Large intestine (tissue), 3 donors: Measurements from ENCODE around the gene PHF1. TPM values are rescaled to one million over a fixed set of nuclear protein-coding genes. Genes with fewer than 3 reads are reported as not detected.

Source experiments
- DNase-seq, 2 donors: peaks; one replicate each; pipeline versions ENCODE4 v3.0.0 to v3.0.0-alpha.2; 2013
- H3K27ac ChIP-seq: one replicate; pipeline ENCODE4 v1.5.1; 2013; ENCODE audit warnings: low read length
- H3K27me3 ChIP-seq: 2 replicates; pipeline ENCODE4 v1.6.1; 2013; ENCODE audit warnings: low read length; ENCODE audit not compliant: control insufficient read depth, insufficient read depth
- H3K36me3 ChIP-seq: 2 replicates; pipeline ENCODE4 v1.6.1; 2013; ENCODE audit warnings: low read length; ENCODE audit not compliant: control insufficient read depth, insufficient read depth
- H3K4me1 ChIP-seq: one replicate; pipeline ENCODE4 v1.6.1; 2013; ENCODE audit warnings: low read length; ENCODE audit not compliant: control insufficient read depth, insufficient read depth
- H3K4me3 ChIP-seq: one replicate; pipeline ENCODE4 v1.5.1; 2013; ENCODE audit warnings: low read length
- H3K9me3 ChIP-seq: one replicate; pipeline ENCODE4 v1.6.1; 2013; ENCODE audit warnings: mild to moderate bottlenecking, low read depth, low read length, moderate library complexity; ENCODE audit not compliant: control insufficient read depth
- WGBS: methylation state at CpG from one replicate; pipeline ENCODE4 v1.1.5; 2013; ENCODE audit warnings: low lambda C conversion rate; ENCODE audit not compliant: insufficient coverage; 5-methylcytosine and 5-hydroxymethylcytosine counted together
- polyA plus RNA-seq: library from polyadenylated mRNA; unstranded; fragments of 120-200 nt; gene quantifications from one replicate; pipeline ENCODE4 v1.2.1, GENCODE V29; 2013

PHF1 gene
- polyA plus RNA-seq, 1 donor: 50.1 TPM

DNA sequence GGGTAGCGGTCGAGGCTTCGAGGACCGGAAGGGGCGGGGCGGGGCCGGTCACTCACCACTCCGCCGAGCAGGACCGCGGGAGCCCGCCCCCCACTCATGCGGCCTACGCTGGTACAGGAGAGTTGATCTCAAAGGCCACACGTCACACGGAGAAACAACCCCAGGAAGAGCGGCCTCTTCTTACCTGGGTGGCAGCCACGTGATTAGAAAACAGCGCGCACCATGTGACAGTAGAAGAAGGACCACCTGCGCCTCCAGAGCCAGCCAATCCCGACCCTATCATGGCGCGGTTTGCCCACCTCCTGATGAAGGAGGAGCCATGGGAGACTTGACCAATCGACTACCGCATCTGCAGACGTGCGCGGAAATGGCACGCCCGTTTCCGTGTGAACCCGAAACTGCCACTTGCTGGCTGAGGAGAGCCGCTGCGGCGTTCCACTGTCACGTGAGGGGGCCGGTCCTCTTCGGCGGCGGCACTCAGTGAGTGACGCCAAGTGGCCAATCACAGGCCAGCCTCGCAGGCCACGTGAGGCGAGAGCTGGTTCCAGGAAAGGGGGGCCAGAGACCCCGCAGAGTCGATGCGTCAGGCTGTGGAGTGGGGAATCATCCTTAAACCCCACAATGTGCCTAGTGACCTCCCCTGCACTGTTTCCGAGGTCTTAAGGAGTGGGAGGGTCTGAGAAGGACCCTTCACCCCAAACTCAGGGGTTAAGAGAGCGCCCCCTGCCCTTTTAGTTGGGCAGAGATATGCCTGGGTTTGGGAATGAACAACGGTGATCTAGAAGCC, 7.3 kb downstream of the PHF1 start, which contains the start of gene CUTA:
CUTA (minus strand) TSS at position 205 of the 787 bp plus-strand sequence; CDS start at position 98, 107 bp downstream.
- H3K36me3 ChIP-seq: peaks cover 30% of the 10 kb centered on the region
- DNase-seq: peak; percentile 100
- no peaks in the 10 kb centered on the region for H3K9me3 ChIP-seq
- peaks cover 25% of the 10 kb centered on the region for H3K4me1 ChIP-seq
- H3K4me3 ChIP-seq: peak within 1 kb of the TSS; percentile 69
- no peaks in the 10 kb centered on the region for H3K27me3 ChIP-seq
- H3K27ac ChIP-seq: peak within 1 kb of the TSS; percentile 92
- no CpG with 5 or more reads among the region's 51 CpGs for WGBS

DNA sequence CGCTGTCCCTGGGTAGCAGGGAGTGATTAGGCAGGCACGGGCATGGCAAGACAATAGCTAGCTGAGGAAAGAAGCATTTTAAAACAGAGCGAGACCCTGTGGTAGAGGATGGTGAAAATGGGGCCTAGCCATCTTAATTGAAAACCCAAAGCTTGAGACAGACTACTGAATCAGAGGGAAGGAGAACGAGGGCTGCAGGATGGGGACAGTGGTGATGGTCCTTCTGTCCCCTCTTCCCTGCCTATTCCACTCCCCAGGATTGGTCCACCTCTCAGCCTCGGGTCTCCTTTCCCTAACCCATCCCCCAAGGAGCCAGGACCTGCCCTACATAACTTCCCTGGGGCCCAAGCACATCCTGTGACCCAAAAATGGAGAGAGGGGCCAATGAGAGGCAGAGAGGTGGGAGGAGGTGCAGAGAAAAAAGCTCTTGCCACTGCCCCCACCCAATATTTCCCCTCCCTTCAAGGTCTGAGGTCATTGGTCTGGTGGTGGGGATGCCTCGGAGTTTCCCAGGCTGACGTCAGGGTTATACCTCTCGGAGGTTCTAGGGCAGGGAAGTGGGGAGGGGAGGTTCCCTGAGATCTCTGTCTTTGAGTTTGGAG, 8.0 kb downstream of the PHF1 start:
- H3K36me3 ChIP-seq: peaks cover 23% of the 10 kb centered on the region
- DNase-seq: peak in 1 of 2 donors; percentile 32
- H3K27ac ChIP-seq: peak overlapping the region; percentile 88
- peak overlapping the region; percentile 44 for H3K4me3 ChIP-seq
- WGBS: no CpG with 5 or more reads among the region's 8 CpGs
- H3K4me1 ChIP-seq: peaks cover 25% of the 10 kb centered on the region
- no peaks in the 10 kb centered on the region for H3K27me3 ChIP-seq
- H3K9me3 ChIP-seq: no peaks in the 10 kb centered on the region

DNA sequence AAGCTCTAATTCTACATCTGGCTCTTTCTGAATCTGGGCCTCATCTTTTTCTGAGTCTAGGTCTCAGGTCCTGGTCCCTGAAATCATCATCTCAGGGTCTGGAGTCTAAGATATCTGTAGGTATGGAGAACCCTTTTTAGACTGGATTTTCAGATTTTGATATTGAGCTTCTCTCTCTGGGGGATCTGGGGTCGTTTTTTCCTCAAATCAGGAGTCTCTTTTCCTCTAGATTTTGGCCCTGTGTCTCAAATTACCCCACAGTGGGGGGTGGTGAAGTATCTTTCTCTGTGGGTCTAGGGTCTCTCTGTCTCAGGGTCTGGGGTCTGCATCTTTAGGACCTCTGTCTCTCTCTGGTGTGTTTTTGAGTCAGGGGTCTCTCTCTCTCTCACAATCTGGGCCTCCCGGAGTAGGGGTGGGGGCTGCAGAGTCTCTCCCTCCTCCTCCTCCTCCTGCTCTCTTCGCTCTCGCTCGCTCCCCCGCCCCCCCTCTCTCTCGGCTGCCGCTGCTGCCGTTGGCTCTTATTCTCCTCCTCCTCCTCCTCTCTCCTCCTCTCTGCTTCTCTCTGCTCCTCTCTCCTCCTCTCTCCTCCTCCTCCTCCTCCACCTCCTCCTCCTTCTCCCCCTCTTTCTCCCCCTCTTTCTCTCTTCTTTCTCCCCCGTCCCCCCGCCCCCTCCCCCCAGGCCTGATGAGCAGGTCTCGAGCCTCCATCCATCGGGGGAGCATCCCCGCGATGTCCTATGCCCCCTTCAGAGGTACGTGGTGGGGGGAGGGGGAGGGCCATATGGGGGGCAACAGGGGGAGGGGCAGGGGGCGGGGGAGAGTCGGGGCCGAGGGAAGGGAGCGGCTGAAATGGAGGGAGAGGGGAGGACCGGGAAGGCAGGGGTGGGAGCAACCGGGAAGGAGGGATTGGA, 9.0 kb downstream of the PHF1 start, which contains the start of gene SYNGAP1:
SYNGAP1 (plus strand) TSS at position 486 of the 911 bp plus-strand sequence; CDS start at position 686, 200 bp downstream.
- H3K27ac ChIP-seq: peak within 1 kb of the TSS; percentile 88
- H3K27me3 ChIP-seq: no peaks in the 10 kb centered on the region
- H3K4me3 ChIP-seq: peak within 1 kb of the TSS; percentile 21
- peaks cover 14% of the 10 kb centered on the region for H3K36me3 ChIP-seq
- H3K9me3 ChIP-seq: no peaks in the 10 kb centered on the region
- peak in 1 of 2 donors; percentile 46 for DNase-seq
- WGBS: 0% methylated on average over 1 of the region's 22 CpGs
- H3K4me1 ChIP-seq: peaks cover 30% of the 10 kb centered on the region

DNA sequence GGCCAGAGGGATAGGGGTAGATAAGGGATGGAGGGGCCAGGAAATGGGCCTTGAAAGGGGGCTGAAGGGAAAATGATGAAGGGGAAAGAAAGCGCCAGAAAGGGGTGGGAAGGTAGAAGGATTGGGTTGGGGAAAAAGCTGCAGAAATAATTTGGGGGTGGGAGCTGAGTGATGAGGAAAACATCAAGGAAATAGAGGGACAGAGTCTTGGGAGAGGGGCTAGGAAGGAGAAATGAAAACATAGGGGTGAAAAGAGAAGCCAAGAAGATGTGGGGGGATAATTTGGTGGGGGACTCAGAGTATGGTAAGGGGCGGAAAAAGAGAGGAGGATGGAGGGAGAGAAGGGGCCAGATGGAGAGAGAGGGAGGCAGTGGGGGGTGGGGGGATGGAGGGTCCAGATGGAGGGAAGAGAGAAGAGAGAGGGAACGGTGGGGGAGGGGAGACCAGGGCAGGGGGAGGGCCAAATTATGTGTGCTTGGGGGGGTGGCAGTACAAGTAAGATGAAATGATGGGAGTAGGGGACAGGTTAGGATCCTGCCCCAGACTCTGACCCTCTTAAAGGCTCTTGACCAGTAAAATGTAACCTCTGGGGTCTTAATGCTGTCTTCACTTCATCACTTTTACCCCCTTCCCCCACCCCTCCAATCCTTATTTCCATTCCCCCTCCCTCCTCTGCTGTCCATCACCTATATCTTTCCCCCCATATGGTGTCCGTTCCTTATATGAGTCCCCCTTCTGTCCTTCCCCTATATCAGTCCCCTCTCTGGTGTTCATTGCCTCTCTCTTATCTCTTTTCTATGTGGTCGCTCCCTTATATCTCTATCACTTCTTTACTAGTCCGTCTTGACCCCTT, 9.9 kb downstream of the PHF1 start:
- WGBS: 63% methylated on average over 4 of the region's 6 CpGs
- Histone ChIP-seq H3K9me3 (no peaks in the 10 kb centered on the region), H3K27me3 (no peaks in the 10 kb centered on the region), H3K4me1 (peaks cover 34% of the 10 kb centered on the region), H3K27ac (no peak overlapping the region), H3K4me3 (peak overlapping the region; percentile 21), H3K36me3 (peaks cover 5% of the 10 kb centered on the region)
- no peak for DNase-seq

DNA sequence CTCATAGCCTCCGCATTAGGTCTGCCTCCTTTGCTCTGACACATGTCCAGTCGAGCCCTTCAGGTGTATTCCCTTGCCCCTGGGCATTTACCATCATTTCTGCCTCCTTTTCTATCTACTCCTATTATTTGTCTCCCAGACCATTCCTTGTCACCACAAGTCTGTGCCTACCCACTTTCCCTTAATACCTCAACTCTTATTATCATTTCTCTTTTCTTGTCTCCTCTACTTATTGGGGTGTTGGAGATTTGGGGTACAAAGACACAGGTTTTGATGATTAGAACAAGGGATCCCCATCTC, 10.5 kb downstream of the PHF1 start:
- H3K4me1 ChIP-seq: peaks cover 29% of the 10 kb centered on the region
- no peak overlapping the region for H3K4me3 ChIP-seq
- H3K36me3 ChIP-seq: no peaks in the 10 kb centered on the region
- H3K27me3 ChIP-seq: no peaks in the 10 kb centered on the region
- no peak overlapping the region for H3K27ac ChIP-seq
- DNase-seq: no peak
- H3K9me3 ChIP-seq: no peaks in the 10 kb centered on the region
- WGBS: no CpG with 5 or more reads among the region's 2 CpGs

DNA sequence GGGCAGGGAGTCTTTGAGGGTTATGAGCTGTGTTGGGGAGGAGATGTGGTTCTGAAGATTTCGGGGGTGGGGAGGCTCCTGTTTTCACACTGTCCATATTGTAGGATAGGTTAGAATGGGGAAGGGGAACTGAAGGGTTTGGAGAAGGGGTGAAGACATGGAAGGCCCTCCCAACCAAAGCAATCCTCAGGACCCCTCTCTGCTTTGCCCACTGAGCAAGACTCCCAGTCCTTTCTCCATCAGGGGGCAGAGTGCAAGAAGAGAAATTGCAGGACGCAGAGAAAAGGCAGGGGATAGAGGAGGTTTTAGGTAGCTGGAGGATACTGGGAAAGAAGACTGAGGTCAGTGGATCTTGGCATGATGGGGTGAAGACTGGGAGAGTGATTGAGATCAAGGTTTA, 13.0 kb downstream of the PHF1 start:
- Histone ChIP-seq H3K4me1 (peaks cover 32% of the 10 kb centered on the region), H3K9me3 (no peaks in the 10 kb centered on the region), H3K4me3 (no peak overlapping the region), H3K27me3 (no peaks in the 10 kb centered on the region), H3K36me3 (no peaks in the 10 kb centered on the region), H3K27ac (no peak overlapping the region)
- no CpG with 5 or more reads among the region's 2 CpGs for WGBS
- no peak for DNase-seq

DNA sequence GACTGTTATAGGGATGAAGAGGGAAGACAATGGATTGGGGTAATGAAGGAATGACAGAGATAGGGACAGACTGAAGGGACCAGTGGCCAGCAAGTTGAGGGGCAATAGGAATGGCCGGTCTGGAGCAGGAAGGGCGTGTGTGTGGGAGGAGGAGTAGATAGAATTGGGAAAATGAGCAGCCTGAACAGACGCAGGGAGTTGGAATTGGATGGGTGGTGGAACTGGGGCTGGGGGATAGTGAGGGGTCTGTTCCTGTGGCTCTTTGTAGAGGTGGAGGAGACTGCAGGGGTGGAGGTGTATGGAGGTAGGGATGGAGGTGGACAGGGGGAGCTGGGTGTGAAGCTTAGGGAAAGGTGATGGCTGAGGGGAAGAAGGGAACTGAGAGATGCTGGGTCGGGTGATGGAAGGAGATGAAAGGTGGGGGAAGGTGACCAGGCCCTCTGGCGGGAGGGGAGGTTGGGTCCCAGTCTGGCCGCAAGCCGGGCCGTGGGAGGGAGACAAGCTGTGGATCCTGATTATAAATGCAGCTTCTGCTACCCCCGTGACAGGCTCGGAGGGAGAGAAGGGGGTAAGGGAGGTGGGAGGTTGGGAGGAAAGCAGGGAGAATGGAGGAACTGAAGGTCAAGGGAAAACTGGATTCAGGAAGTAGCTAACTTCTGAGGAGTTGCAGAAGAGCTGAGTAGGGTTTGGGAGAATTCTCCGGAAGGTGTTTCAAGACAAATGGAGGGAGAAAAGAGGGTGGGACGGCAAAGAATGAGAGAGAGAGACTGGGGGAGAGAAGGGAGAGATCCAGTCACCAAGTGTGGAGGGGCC, 14.2 kb downstream of the PHF1 start:
- no peaks in the 10 kb centered on the region for H3K27me3 ChIP-seq
- H3K36me3 ChIP-seq: no peaks in the 10 kb centered on the region
- no peaks in the 10 kb centered on the region for H3K9me3 ChIP-seq
- H3K27ac ChIP-seq: peak overlapping the region; percentile 99
- DNase-seq: no peak
- WGBS: 5% methylated on average over 4 of the region's 12 CpGs
- H3K4me1 ChIP-seq: peaks cover 31% of the 10 kb centered on the region
- peak overlapping the region; percentile 77 for H3K4me3 ChIP-seq

DNA sequence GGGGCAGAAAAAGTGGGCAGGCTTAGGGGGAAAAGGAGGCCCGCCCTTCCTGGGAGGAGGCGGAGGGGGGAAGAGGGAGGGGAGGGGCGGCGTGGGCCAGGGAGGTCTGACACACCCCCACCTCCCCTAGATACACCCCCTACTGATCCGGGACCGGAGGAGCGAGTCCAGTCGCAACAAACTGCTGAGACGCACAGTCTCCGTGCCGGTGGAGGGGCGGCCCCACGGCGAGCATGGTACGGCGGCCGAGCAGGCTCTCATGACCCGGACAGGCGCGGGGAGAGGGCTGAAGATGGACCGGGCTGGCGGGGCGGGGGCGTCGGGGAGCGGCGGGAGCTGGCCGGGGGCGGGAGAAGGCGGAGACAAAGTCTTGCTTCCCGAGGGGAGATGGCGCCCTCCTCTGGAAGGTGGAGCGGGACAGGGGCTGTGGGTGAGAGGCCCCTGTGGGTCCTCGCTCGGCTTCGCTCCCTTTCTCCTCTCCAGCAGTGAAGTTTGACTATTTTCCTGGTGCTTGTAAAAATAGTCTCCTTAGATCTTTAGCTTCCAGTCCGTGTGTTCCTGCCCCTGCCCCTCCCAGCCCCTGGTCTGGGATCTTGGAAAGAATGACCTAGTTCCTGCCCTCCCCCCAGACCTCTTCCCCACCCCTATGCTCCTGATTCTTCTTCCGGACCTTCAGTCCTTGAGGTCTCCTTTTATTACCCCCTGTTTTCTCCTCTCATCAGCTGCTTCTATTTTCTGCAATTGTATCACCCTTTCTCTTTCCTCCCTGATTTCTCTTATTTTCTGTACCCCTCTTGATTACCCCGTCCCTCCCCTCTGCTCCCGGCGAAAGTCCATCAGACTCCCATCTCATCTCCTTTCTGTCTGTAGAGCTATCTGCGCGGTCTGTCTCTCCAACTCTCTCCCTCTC, 15.1 kb downstream of the PHF1 start:
- 4% methylated on average over 3 of the region's 43 CpGs for WGBS
- no peaks in the 10 kb centered on the region for H3K36me3 ChIP-seq
- peaks cover 37% of the 10 kb centered on the region for H3K4me1 ChIP-seq
- peak overlapping the region; percentile 99 for H3K27ac ChIP-seq
- peak; percentile 79 to 91 for DNase-seq
- peak overlapping the region; percentile 77 for H3K4me3 ChIP-seq
- H3K9me3 ChIP-seq: no peaks in the 10 kb centered on the region
- H3K27me3 ChIP-seq: no peaks in the 10 kb centered on the region
